Transverse colon (tissue), 4 donors: ENCODE results near the gene SMC3.

ENCODE experiments used
- CTCF ChIP-seq, 5 experiments: fragments of 200-600 bp in 3 of 5; fragments of 450-650 bp in 2 of 5; sonication (generic) in 3 of 5; IDR thresholded peaks; 1 replicate in 2 of 5; 2 replicates in 3 of 5; pipeline ENCODE4 v1.5.1; 2016 to 2017; ENCODE audit warnings: antibody characterized with exemption in 5 of 5, inconsistent platforms in 3 of 5, mild to moderate bottlenecking in 2 of 5, moderate library complexity in 1 of 5
- POLR2A ChIP-seq: fragments of 450-650 bp; IDR thresholded peaks from one replicate; pipeline ENCODE4 v1.6.1; 2016; ENCODE audit warnings: antibody characterized with exemption, mild to moderate bottlenecking, moderate library complexity
- POLR2AphosphoS5 ChIP-seq, 3 donors: sonication (generic); formaldehyde crosslinking; IDR thresholded peaks; one replicate each; pipeline ENCODE4 v1.6.1; 2016; ENCODE audit warnings: antibody characterized with exemption in 3 of 3

- TF ChIP-seq CTCF (IDR thresholded peaks at IDR 0.05) (peak; percentile 32 to 46 (median 43)), POLR2A (no peak), POLR2AphosphoS5 (IDR thresholded peaks at IDR 0.05) (no peak)
These were observed 33.1 kb downstream of the SMC3 start for GRCh38 chr10:110600487-110601101.
